ENCODE results near the gene MVD.
"Not testable (repeated sequence)": the region's sequence is repeated elsewhere in the genome, so short reads cannot be mapped to it uniquely, and the experiment has no call there.

The MVD gene

DNA sequence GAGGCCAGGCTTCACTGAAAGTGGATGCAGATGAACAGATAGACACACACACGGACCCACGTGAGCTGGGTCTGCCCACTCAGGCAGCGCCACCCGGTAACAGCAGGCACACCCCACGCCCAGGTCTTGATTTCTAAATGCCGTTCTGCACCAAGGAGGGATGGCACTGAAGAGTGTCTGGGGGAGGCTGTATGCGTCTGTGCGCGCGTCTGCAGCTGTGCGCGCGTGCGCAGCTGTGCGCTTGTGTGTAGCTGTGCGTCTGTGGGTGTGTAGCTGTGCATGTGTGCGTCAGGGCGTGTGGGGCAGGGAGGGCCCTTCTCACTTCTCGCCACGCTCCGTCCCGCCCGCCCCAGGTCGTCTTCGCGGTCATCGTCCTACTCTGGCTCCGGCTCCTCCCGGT lies 40.0 kb downstream of the MVD start:
- no peak for DNase-seq

DNA sequence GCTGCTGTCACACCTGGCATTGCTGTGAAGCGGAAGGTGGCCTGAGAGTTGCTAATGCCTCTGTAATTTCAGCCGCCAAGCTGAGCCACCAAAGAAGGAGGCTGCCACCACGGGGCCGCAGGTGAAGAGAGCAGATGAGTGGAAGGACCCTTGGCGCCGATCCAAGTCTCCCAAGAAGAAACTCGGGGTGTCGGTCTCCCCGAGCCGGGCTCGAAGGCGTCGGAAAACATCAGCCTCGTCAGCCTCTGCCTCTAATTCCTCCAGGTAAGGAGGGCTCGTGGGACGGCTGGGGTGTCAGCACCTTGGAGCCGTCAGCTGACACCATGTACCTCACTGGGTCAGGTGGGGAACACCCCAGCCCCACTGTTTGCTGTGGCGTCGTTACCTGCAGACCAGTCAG lies 40.8 kb downstream of the MVD start:
- DNase-seq, result no peak

GRCh38 chr16:88619859-88620815 lies 42.8 kb downstream of the MVD start:
- peak; percentile 94 for DNase-seq

DNA sequence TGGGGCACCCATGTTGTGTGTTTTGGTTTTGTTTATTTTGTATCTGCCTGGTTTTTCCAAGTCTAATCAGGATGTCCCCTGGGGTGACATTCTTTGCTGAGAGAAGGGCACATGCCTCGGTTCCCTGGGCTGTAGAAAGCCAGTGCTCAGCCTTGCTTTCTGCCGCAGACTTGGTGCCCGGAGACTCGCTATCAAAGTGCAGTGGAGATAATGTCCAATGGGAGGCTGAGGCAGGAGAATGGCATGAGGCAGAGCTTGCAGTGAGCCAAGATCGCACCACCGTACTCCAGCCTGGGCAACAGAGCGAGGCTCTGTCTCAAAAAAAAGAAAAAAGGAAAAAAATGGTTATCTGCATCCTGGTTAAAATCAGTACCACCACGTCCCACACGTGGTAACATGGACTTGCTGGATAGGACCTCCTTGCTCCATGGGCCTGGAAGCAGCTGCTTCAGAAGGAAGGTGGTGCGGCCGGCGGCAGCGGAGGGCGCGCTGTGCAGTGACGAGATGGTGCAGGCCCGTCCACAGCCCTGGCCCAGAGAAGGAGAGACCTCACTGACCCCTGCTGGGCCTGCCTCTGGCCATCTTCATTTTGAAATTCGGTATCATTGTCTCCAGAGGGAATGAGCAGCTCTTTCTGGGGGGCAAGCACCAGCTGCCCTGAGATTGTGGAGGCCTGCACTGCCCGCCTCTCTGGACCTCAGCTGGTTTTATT lies 43.8 kb downstream of the MVD start:
- DNase-seq, result no peak

GRCh38 chr16:88618182-88618955 lies 44.5 kb downstream of the MVD start:
- DNase-seq, result no peak

DNA sequence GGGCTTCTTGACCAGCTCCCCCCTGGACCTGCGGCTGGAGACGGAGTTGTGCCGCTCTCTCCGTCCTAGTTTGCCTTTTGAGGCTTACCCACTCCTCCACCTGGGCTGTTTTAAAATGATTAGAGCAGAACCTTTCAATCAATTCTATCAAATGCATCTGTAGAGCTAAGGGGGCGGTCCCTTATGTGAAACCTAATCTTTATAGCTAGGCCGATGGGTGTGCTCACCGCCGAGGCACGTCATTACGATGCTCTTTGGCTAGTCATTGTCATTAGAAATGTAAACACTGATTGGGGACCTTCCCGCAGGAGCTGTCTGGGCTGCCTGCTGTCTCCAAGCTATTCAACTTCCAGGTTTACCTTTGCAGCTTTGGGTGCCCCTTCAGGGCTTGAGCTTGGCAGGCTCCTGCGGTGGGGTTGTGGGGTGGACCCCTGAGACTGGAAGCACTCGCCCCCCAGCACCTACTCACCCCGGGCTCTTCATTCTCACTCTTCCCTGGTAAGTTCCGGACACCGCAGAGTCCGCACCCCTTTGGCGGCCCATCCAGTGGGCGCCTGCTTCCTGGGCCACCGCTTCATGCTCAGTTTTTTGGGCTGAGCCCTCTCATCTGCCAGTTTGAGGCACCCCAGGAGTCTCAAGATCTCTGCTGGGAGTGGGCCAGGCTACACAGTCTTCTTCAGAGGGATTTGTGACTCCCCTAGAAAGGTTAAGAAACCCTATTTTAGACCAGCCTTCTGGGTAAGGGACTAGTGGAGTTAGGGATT lies 45.4 kb downstream of the MVD start:
- DNase-seq, result no peak

DNA sequence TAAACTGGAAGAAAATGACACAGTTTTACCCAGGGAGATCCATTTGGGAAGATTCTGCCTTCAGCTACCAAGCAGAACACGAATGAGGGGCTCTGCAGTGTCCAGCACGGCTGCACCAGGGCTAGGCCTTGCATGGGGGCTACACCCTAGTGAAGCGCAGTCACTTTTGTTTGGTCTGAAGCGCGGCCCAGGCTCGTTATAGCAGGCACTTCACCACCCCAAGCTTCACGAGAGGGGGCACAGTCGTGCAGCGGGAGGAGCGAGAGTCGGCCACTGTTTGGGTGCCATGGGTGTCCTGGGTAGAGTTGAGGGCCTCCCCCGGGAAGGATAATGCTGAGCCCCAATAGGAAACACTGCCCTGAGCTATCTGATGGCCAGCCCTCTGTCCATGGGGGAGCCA lies 46.2 kb downstream of the MVD start:
- DNase-seq, result no peak

DNA sequence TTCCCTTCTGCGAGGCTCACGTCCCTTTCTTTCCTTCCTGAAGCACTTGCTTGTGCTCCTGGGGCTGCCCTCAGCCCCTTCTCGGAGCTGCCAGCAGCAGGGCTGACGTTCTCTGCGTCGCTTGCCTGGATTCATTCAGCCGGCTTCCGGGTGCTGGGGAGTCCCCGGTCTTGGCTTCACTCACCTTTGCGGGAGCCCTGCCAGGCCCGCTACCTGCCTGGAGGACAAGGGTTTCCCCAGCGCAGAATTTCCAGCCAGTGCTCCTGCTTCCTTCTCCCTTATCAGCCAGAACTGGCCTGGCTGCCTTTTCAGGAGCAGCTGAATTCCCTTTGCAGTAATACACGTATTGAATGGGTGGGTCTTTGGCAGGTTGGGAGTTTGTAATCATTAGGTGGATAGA lies 46.6 kb downstream of the MVD start:
- DNase-seq, result no peak

DNA sequence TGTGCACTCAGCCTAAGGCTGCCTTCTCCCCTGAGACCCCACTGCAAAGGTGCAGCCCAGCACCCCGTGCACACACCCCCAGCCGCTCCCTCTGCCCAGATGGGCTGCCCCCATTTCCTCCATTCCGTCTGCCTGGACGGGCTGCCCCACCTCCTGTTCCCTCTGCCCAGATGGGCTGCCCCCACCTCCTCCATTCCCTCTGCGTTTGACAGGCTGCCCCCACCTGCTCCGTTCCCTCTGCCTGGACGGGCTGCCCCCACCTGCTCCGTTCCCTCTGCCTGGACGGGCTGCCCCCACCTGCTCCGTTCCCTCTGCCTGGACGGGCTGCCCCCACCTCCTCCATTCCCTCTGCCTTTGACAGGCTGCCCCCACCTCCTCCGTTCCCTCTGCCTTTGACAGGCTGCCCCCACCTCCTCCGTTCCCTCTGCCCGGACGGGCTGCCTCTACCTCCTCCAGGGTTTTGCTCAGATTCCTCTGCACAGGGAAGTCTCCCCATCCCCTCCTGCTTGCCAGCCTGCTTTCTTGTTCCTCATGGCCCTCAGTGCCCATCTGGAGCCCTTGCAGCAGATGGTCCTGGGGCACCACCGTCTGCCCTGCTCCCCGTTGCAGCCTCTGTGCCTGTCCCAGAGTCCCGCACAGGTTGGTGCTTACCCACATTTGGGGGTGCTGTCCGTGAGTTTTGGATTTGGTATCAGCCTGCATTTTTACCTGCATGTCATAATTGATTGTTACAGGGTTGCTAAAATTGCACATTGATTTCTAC lies 47.9 kb downstream of the MVD start:
- no peak for DNase-seq

DNA sequence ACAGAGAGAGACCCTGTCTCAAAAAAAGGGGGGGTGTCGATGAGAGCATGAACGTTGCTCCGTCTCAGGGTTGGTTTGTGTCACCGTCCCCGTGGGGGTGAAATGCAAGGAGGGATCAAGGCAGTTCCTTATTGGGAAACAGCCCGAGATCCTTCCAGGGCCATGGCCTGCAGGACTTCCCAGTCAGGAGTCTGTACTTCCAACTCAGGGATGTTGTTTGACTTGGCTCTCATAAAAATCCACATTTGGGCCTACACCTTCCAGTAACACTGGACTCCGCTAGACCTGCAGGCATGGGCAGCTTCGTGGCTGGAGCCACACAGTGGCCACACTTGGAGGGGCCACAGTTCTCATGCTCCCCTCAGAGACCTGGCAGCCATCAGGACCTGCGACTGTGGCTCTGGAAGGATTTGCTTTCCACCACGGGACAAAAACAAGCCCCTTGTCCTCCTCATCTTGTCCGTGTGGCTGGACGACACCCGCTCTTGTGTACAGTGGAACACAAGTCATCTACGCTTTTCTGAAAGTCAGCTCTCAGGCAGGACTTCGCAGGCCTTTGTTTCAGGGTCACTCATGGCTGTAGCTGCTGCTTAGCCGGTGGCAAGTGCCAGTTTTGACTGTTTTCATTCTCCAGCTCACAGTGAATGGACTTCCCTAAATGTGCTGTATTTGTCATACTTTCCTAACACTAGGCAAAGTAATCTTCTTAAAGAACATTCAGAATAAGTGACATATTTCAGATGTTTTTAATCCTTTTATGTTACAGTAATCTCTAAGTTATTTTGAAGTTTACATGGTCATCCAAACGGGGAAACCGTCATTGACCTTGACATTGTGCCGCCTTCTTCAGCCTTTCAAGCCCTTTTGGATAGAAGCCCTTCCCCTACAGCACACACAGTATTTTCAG lies 48.7 kb downstream of the MVD start:
- DNase-seq, result no peak

DNA sequence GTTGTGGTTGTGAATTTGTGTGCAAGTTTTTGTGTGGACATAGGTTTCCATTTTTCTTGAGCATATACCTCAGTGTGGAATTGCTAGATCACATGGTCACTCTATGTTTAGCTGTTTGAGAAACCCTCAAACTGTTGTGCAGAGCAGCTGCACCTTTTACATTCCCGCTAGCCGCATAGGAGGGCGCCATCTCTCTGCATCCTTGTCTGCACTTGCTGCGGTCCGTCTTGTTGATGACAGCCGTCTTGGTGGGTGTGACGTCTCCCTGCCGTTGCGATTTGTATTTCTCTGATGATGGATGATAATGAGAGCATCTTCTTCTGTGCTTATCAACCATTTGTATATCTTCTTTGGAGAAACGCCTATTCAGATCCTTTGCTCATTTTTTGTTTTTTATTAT lies 49.6 kb downstream of the MVD start:
- DNase-seq, result no peak

DNA sequence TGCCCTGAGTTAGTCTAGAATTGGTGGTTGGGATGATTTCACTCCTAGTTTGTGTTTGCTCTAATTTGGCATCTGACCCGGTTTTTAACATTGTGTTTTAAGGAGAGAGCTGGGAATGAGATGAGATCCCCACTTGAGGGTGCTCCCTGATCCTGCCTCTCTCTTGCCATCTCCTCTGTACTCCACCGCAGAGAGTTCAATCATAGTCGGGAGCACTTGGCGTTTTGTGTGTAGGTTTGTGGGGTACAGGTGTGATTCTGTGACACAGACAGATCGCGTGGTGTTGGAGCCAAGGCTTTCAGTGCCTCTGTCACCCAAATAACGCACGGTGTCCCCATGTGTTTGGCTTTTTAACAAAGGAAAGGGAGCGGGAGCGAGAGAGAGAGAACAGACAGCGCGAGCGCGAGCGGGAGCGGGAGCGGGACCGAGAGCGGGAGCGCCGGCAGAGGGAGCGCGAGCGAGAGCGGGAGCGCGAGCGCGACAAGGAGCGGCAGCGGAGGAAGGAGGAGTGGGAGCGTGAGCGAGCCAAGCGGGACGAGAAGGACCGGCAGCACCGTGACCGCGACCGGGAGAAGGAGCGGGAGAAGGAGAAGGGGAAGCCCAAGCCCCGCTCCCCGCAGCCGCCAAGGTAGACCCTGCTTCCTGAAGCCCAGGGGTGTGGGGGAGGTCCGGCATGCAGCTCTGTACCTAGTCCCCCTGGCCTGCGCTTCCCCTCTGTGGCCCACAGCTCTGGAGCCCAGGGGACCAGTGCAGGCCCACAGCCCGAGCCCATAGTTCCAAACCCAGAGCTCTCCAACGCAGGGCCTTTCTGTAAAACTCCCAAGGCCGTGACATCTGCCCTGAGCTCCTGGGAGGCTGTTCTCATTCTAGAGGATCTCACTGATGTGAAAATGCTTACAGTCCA lies 51.7 kb downstream of the MVD start:
- no peak for DNase-seq

DNA sequence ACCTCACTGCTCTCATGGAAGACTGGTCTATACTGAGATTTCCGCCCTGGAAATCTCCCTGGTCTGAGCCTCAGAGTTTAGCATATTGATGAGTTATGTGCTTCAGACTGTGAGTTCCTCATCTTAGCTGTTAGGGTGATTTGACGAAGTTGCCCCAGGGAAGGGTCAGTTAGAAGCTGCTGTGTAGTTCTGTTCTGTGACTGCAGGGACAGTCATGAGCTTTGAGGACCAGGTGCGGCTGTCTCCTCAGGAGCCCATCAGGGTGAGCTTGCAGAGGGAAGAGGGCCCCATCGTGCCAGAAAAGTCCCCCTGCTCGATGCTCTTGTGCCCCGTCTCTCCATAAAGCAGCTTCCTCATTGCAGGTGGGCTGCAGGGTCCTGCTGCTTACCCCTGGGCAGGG lies 52.8 kb downstream of the MVD start:
- DNase-seq, result no peak

DNA sequence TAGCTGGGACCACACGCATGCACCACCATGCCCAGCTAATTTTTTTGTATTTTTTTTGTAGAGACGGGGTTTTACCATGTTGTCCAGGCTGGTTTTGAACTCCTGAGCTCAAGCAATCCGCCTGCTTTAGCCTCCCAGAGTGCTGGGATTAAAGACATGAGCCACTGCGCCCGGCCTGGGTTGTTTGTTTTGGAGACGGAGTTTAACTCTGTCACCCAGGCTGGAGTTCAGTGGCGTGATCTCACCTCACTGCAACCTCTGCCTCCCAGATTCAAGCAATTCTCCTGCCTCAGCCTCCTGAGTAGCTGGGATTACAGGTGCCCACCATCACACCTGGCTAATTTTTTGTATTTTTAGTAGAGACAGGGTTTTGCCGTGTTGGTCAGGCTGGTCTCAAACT lies 53.5 kb downstream of the MVD start:
- DNase-seq, result not testable (repeated sequence)

DNA sequence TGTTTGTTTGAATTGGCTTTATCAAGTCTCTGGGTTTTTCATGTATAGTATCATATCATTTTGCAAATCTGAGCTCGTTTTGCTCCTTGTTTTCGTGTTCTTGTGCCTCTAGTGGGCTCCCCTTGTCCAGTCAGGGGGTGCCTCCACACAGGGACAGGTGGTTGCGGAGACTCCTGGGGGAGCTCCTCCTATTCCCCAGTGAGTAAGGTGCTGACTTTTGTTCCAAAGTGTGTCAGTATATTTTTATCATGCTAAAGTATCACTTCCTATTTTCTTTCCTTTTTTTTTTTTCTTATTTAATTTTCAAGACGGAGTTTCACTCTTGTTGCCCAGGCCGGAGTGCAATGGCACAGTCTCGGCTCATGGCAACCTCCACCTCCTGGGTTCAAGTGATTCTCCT lies 54.8 kb downstream of the MVD start:
- DNase-seq, result no peak

GRCh38 chr16:88606148-88606757 lies 56.6 kb downstream of the MVD start:
- no peak for DNase-seq

- DNase-seq, result no peak
These were observed 57.4 kb downstream of the MVD start for GRCh38 chr16:88605186-88606147.

DNA sequence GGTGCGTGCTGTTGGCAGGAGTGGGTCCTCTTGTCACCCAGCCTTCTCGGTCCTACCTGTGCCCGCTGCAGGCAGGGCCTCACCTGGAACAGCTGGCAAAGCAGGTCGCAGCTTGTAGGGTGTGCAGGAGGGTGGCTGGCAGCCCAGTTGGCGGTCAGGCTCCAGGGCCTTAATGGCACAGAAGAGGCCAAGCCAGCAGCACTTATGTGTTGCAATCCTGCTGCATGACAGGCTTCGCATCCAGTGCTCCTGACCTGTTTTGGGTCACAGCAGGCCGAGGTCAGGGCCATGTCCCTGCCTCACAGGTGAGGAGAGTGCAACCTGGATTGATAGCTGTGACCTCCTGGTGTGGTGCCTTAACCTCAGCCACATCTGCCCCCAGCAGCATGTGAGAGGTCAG lies 60.8 kb downstream of the MVD start:
- DNase-seq, result no peak
